GM19239 (cell line): ENCODE results near the gene MAPRE3.

ENCODE experiments used
- DNase-seq: peaks from one replicate; pipeline ENCODE4 v3.0.0; 2011; ENCODE audit warnings: low spot score; ENCODE audit not compliant: insufficient read length
- FAIRE-seq: peaks from 2 replicates; lab custom pipeline; 2011; peaks lifted over from hg19 to GRCh38; lab: Jason Lieb, UNC

MAPRE3 gene

DNA sequence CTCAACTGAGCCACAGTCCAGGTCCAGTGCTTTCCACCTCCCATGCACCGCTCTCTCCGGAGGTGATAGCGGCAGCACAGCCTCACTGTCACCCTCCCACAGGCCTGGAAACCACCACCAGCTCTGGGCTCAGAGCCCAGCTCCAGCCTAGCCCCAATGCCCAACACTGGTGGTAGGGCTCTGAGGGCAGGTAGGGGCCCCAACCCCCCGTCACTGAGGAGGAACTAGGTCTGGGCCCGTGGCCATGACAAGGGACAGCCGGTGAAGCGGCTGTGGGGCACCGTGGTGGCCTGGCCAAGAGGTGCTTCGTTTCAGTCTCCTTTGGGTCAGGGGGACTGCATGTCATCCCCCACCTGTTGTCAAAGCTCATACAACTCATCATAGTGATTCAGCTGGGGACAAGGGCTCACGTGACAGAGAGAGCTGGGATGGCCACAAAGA is 56.8 kb downstream of the MAPRE3 start:
- FAIRE-seq: no peak
- no peak for DNase-seq

DNA sequence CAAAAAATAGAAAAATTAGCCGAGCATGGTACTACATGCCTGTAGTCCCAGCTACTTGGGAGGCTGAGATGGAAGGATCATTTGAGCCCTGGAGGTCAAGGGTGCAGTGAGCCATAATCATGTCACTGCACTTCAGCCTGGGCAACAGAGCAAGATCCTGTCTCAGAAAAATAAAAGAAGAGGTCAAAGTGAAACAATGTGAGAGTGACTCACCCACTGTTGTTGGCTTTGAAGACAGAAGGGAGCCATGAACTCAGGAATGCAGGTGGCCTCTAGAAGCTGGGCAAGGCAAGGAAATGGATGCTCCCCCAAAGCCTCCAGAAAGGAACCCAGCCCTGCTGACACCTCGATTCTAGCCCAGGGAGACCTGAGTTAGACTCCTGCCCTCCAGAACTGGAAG is 58.6 kb downstream of the MAPRE3 start:
- no peak for DNase-seq
- no peak for FAIRE-seq

DNA sequence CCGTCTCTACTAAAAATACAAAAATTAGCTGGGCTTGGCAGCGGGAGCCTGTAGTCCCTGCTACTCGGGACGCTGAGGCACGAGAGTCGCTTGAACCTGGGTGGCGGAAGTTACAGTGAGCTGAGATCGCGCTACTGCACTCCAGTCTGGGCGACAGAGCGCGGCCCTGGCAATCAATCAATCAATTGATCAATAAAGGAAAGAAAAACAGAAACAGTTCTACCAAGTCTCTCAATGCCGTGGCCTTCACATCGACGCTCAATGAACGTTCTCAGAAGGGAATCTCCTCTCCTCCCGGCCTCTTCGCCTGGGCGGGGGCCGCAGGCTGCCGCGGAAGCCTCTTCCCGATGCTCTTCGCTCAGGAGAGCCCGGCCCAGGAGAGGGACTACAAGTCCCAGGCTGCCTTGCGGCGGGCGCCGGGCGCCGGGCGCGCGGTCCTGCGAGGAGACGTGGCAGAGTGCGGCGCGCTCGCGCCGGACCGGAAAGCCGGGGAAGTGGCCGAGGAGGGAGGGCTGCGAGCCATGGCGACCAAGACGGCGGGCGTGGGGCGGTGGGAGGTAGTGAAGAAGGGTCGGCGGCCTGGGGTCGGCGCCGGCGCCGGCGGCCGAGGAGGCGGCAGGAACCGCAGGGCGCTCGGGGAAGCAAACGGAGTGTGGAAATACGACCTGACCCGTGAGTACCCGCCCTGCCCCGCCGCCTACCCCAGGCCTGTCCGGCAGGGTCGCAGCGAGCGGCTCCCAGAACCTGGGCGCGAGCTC is 62.2 kb downstream of the MAPRE3 start, which contains the start of gene TMEM214:
TSS of gene TMEM214 (plus strand) at position 471 of the 758 bp plus-strand sequence. CDS start at position 522, 51 bp downstream.
- DNase-seq (peak; percentile 98), FAIRE-seq (peak; percentile 70)

DNA sequence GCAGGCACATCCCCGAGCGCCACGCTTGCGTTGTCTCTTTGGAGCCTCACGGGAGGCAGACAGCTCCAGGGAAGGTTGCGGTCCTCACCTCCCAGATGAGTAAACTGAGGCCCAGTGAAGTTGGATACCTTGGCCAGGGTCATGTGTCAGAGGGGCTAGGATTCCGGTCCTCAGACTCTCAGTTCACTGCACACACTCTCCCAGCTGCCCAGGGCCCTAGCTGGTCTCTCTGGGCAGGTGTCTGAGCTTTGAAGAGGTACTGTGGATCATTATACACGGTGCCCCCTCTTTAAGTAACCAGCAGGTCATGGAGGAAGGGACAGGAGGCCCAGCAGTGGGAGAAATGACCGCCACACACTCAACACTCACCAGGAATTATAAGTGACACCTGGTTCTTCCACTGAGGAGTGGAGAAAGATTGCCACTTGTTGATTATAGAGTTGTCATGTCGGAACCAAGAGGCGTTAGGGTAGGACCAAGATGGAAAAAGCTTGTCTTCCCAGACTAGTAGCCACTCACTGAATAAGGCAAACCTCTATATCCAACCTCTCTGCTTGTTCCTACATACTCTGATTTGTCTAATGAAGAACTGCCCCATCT is 62.9 kb downstream of the MAPRE3 start:
- FAIRE-seq (no peak), DNase-seq (no peak)

- DNase-seq (no peak), FAIRE-seq (no peak)
These were observed 67.6 kb downstream of the MAPRE3 start for GRCh38 chr2:27038012-27038411.

DNA sequence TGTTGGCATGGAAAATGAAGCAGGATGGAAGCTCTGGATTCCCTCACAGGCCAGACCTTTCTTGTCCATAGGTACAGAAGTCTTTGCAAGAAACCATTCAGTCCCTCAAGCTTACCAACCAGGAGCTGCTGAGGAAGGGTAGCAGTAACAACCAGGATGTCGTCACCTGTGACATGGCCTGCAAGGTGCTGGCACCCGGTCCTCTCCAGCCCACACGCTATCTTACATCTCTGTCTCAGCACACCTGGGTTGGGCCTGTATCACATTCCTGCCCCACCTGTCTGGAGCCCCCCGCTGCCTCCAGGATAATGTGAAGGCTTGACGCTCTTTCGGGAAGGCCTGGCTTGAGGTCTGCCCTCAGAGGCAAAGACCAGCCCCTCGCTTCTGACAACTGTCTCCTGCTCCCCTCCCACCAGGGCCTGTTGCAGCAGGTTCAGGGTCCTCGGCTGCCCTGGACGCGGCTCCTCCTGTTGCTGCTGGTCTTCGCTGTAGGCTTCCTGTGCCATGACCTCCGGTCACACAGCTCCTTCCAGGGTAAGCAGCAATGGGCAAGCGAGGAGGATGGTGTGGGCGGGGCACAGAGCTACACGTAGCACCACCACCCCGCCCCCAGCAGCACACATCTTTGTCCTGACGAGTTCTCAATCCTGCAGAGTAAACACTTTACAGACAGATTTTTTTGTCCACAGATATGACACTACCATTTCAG is 68.3 kb downstream of the MAPRE3 start:
- DNase-seq (no peak), FAIRE-seq (no peak)

- no peak for DNase-seq
- no peak for FAIRE-seq
These were observed 69.0 kb downstream of the MAPRE3 start for GRCh38 chr2:27039426-27039825.

DNA sequence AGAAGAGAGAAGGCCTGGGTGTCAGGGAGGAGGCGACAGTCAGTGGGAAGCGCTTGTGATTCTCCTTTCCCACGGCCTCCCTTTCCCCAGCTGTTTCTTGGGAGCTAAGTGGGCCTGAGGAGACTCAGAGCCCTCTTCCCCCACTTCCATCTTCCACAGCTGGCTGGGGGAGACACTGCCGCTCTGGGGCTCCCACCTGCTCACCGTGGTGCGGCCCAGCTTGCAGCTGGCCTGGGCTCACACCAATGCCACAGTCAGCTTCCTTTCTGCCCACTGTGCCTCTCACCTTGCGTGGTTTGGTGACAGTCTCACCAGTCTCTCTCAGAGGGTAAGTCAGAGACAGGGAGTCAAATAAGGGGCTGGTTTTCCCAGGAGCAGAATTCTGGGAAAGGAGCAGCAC is 69.4 kb downstream of the MAPRE3 start:
- FAIRE-seq (no peak), DNase-seq (no peak)

GRCh38 chr2:27040282-27040681 is 69.8 kb downstream of the MAPRE3 start:
- no peak for DNase-seq

GRCh38 chr2:27041752-27042151 is 71.3 kb downstream of the MAPRE3 start:
- no peak for FAIRE-seq
- DNase-seq: no peak

More at GRCh38 chr2:27040282-27040681, 69.8 kb downstream of the MAPRE3 start:
- no peak for FAIRE-seq

- FAIRE-seq (peak; percentile 86), DNase-seq (no peak)
These were observed 71.8 kb downstream of the MAPRE3 start for GRCh38 chr2:27042159-27042661.

GRCh38 chr2:27042985-27043634 is 72.7 kb downstream of the MAPRE3 start:
- DNase-seq: no peak
- no peak for FAIRE-seq

- peak; percentile 62 for DNase-seq
- no peak for FAIRE-seq
These were observed 79.2 kb downstream of the MAPRE3 start for GRCh38 chr2:27049422-27050280.

DNA sequence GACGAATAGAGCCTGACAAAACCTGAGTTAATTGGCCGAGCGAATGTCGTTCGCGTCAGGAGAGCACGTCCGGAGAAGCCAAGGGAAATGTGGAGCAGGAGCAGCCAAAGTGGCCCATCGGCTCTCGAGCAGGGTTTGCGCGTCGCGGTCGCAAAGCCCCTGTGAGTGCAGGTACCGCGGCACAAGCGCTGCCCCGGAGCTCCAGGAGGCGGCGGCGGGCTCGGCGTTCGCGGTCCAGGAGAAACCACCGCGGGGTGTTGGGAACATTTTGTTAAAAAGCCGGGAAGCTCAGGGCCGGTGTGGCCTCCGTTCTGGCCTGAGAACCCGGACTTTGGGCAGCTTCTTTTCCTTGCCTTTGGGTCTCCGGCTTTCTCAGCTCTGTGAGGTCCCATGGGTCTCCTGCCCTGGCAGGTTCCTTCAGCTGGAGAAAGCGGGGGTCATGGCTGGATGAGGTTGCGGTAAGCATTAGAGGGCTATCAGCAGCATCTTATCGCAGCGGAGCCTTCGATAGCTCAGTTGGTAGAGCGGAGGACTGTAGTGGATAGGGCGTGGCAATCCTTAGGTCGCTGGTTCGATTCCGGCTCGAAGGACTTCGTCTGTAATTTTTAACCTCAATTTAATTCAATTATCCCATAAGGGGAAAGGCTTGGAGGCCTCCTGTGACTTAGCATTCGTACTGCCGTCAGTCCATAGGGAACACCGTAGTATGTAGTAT is 80.0 kb downstream of the MAPRE3 start:
- peak; percentile 80 for DNase-seq
- no peak for FAIRE-seq

DNA sequence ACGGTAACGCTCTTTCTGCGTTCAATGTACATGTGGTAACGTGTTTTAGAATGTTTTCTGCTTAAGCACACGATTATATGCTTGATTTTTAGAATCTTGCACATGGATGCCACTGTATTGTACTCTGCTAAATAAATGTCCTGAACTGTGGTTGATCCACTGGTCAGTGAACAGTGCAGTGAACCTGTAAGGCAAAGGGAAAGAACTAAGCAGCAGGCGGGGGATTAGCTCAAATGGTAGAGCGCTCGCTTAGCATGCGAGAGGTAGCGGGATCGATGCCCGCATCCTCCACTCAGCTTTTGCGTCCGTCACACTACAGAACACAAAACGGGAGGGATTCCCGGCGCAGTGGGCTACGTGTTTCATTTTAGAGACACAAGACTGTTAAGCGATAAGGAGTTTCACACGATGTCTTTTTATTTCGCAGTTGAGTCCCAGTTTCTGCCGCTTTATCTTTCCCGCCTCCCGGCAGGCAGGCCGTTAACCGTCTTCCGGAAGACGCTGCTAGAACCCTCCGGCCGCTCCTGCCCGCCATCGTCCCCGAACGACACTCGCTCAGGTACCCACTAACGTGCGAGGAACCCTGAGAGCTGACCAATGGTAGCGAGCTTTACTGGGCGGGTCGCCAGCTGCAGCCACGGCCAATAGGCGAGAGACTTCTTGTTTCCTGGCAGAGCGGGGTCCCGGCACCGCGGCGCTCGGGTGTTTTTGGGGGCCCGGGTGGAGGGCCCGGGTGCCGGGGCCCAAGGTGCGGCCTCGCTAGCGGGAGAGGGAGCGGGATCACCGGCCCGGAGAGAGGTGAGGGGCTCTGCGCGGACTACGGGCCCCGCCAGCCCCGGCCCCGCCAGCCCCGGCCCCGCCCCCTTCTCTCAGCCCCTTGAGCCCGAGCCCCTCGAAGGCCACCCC is 80.8 kb downstream of the MAPRE3 start, which contains the start of gene AGBL5:
TSS of gene AGBL5 (plus strand) at position 673 of the 906 bp plus-strand sequence. CDS start 1,291 bp downstream, outside the sequence.
- peak; percentile 98 for DNase-seq
- FAIRE-seq: peak; percentile 96

- no peak for FAIRE-seq
- DNase-seq: no peak
These were observed 81.6 kb downstream of the MAPRE3 start for GRCh38 chr2:27051902-27052645.

DNA sequence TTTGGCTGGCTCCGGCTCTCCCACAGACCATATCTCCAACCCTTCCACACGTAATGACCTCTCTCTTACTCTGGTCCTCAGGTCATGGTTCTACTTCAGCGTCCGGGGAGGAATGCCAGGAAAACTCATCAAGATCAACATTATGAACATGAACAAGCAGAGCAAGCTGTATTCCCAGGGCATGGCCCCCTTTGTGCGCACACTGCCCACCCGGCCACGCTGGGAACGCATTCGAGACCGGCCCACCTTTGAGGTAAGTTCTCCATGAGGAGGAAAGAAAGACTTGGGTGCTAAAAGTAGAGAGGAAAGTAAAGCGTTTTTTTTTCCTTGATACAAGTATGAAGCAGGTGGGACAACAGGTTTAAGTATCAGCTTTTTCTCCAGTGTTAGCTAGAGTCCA is 82.9 kb downstream of the MAPRE3 start:
- FAIRE-seq (no peak), DNase-seq (no peak)
